ENCODE results near the gene ITIH3.

DNA sequence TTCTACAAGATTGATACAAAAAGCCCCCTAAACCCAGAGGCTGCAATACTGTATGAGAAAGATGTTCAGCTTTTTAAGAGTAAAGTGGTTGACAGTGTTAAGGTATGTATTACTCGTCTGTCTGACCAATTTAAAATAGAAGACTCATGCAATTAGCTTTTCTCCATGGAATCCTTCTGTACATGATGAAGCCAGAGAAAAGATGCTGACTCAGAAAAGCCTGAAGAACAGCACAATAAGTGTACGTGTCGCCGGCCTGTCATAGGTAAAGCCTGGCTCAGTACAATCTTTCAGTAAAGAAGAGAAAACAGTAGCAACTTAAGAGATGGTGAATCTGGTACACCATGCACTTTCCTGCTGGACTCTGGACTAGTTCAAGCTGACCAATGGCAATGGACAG is 40.2 kb upstream of the ITIH3 start:
- TF ChIP-seq POLR2AphosphoS5 (IDR thresholded peaks at IDR 0.05; ENCODE audit: low read depth, low read length) (no peak), TAF1 (IDR thresholded peaks at IDR 0.05; ENCODE audit: borderline replicate concordance, insufficient read depth, low read length) (no peak)
- TF ChIP-seq, protein P1, sequence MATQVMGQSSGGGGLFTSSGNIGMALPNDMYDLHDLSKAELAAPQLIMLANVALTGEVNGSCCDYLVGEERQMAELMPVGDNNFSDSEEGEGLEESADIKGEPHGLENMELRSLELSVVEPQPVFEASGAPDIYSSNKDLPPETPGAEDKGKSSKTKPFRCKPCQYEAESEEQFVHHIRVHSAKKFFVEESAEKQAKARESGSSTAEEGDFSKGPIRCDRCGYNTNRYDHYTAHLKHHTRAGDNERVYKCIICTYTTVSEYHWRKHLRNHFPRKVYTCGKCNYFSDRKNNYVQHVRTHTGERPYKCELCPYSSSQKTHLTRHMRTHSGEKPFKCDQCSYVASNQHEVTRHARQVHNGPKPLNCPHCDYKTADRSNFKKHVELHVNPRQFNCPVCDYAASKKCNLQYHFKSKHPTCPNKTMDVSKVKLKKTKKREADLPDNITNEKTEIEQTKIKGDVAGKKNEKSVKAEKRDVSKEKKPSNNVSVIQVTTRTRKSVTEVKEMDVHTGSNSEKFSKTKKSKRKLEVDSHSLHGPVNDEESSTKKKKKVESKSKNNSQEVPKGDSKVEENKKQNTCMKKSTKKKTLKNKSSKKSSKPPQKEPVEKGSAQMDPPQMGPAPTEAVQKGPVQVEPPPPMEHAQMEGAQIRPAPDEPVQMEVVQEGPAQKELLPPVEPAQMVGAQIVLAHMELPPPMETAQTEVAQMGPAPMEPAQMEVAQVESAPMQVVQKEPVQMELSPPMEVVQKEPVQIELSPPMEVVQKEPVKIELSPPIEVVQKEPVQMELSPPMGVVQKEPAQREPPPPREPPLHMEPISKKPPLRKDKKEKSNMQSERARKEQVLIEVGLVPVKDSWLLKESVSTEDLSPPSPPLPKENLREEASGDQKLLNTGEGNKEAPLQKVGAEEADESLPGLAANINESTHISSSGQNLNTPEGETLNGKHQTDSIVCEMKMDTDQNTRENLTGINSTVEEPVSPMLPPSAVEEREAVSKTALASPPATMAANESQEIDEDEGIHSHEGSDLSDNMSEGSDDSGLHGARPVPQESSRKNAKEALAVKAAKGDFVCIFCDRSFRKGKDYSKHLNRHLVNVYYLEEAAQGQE (IDR thresholded peaks at IDR 0.05; ENCODE audit: insufficient read depth in 1 of 2, low read depth in 2 of 2, low read length in 2 of 2): no peak
